SU-DHL-6 (cell line): ENCODE results near the gene NCOA5.

Source experiments
- H2AFZ ChIP-seq: fragments of 200-600 bp; sonication (generic); 2 replicates; pipeline ENCODE4 v1.6.1; 2014; ENCODE audit warnings: low read depth, mild to moderate bottlenecking, moderate library complexity, mixed read lengths, antibody characterized with exemption, low read length; ENCODE audit not compliant: severe bottlenecking
- H3F3A ChIP-seq: fragments of 200-600 bp; shearing (Covaris generic); 2 replicates; pipeline ENCODE4 v1.6.0; 2016; ENCODE audit warnings: antibody characterized with exemption, mild to moderate bottlenecking; ENCODE audit not compliant: insufficient read depth
- H3K27ac ChIP-seq: fragments of 200-600 bp; sonication (generic); 2 replicates; pipeline ENCODE4 v1.5.1; 2016; ENCODE audit warnings: low read depth, mild to moderate bottlenecking, low read length, moderate library complexity, mixed read lengths
- H3K27me3 ChIP-seq: fragments of 200-600 bp; sonication (generic), shearing (Covaris generic); 2 replicates; pipeline ENCODE4 v1.6.0; 2014; ENCODE audit warnings: mild to moderate bottlenecking, low read length
- H3K36me3 ChIP-seq: fragments of 200-600 bp; sonication (generic); 2 replicates; pipeline ENCODE4 v1.6.1; 2014; ENCODE audit warnings: mild to moderate bottlenecking, low read length, mixed read lengths
- H3K4me2 ChIP-seq: fragments of 300-600, 200-600 bp; shearing (Covaris generic), sonication (generic); 2 replicates; pipeline ENCODE4 v1.6.0; 2014; ENCODE audit warnings: low read length, low read depth, mild to moderate bottlenecking; ENCODE audit not compliant: poor library complexity, severe bottlenecking
- H3K4me3 ChIP-seq: fragments of 200-600 bp; sonication (generic); 2 replicates; pipeline ENCODE4 v1.5.1; 2014; ENCODE audit warnings: antibody characterized with exemption, low read length, mild to moderate bottlenecking, mixed read lengths; ENCODE audit not compliant: insufficient read depth, poor library complexity, severe bottlenecking
- H3K79me2 ChIP-seq: fragments of 200-600 bp; sonication (generic); 2 replicates; pipeline ENCODE4 v1.6.1; 2014; ENCODE audit warnings: mild to moderate bottlenecking, low read length, moderate library complexity; ENCODE audit not compliant: insufficient read depth
- H3K9ac ChIP-seq: fragments of 200-600 bp; sonication (generic); 2 replicates; pipeline ENCODE4 v1.7.0; 2014; ENCODE audit warnings: mild to moderate bottlenecking, low read length
- H3K9me2 ChIP-seq: fragments of 200-600 bp; sonication (generic); replicated peaks from 2 replicates; pipeline ENCODE4 v1.6.1; 2014; ENCODE audit warnings: low read length; ENCODE audit not compliant: insufficient read depth
- H3K9me3 ChIP-seq: fragments of 200-600 bp; sonication (generic); 2 replicates; pipeline ENCODE4 v1.6.1; 2014; ENCODE audit warnings: low read length, mixed read lengths; ENCODE audit not compliant: insufficient read depth
- H4K20me1 ChIP-seq: fragments of 200-600 bp; sonication (generic); 2 replicates; pipeline ENCODE4 v1.6.1; 2014; ENCODE audit warnings: low read depth, mild to moderate bottlenecking, antibody characterized with exemption, low read length, moderate library complexity, mixed read lengths
- CTCF ChIP-seq: fragments of 200-600 bp; sonication (generic); IDR thresholded peaks from one replicate; pipeline ENCODE4 v1.5.1; 2017; ENCODE audit warnings: antibody characterized with exemption, mild to moderate bottlenecking, low read length, moderate library complexity; ENCODE audit not compliant: insufficient read depth, poor library complexity, severe bottlenecking
- EZH2phosphoT487 ChIP-seq: fragments of 200-600 bp; sonication (generic), shearing (Covaris generic); conservative IDR thresholded peaks from 2 replicates; pipeline ENCODE4 v1.6.1; 2018; ENCODE audit warnings: mild to moderate bottlenecking, antibody characterized with exemption, low read length, moderate library complexity, mixed read lengths

NCOA5 gene

GRCh38 chr20:46073024-46073423 is 16.7 kb downstream of the NCOA5 start:
- H3K9me3 ChIP-seq, result no peaks in the 10 kb centered on the region
- no peaks in the 10 kb centered on the region for H4K20me1 ChIP-seq
- H3K9ac ChIP-seq, result no peak overlapping the region
- TF ChIP-seq EZH2phosphoT487 (no peak), CTCF (no peak)
- H3K79me2 ChIP-seq, result 0 out of 2 replicates have a peak, but pooled peaks cover 13% of the 10 kb centered on the region
- H3K27ac ChIP-seq, result no peak overlapping the region
- no peaks in the 10 kb centered on the region for H3F3A ChIP-seq
- H3K9me2 ChIP-seq, result no peaks in the 10 kb centered on the region
- no peak overlapping the region for H2AFZ ChIP-seq
- H3K4me3 ChIP-seq, result no peak overlapping the region
- H3K36me3 ChIP-seq, result peaks cover 14% of the 10 kb centered on the region; the same call in 1 of the 2 replicates
- no peaks in the 10 kb centered on the region for H3K27me3 ChIP-seq
- H3K4me2 ChIP-seq, result no peak overlapping the region

GRCh38 chr20:46071573-46071972 is 18.2 kb downstream of the NCOA5 start:
- H3K27ac ChIP-seq, result no peak overlapping the region
- no peak overlapping the region for H3K4me3 ChIP-seq
- H3K4me2 ChIP-seq, result no peak overlapping the region
- 0 out of 2 replicates have a peak, but pooled peaks cover 4% of the 10 kb centered on the region for H3K79me2 ChIP-seq
- TF ChIP-seq EZH2phosphoT487 (no peak), CTCF (no peak)
- no peaks in the 10 kb centered on the region for H3K9me3 ChIP-seq
- no peak overlapping the region for H3K9ac ChIP-seq
- no peaks in the 10 kb centered on the region for H3F3A ChIP-seq
- no peaks in the 10 kb centered on the region for H3K9me2 ChIP-seq
- peaks cover 14% of the 10 kb centered on the region; the same call in 1 of the 2 replicates for H3K36me3 ChIP-seq
- no peaks in the 10 kb centered on the region for H4K20me1 ChIP-seq
- H3K27me3 ChIP-seq, result no peaks in the 10 kb centered on the region
- H2AFZ ChIP-seq, result no peak overlapping the region

GRCh38 chr20:46070215-46070900 is 19.4 kb downstream of the NCOA5 start:
- H4K20me1 ChIP-seq, result no peaks in the 10 kb centered on the region
- no peak for TF ChIP-seq EZH2phosphoT487
- no peak for TF ChIP-seq CTCF
- no peaks in the 10 kb centered on the region for H3K9me2 ChIP-seq
- no peak overlapping the region for H3K4me2 ChIP-seq
- no peaks in the 10 kb centered on the region for H3K27me3 ChIP-seq
- H3F3A ChIP-seq, result no peaks in the 10 kb centered on the region
- no peak overlapping the region for H3K9ac ChIP-seq
- no peak overlapping the region for H2AFZ ChIP-seq
- H3K4me3 ChIP-seq, result no peak overlapping the region
- H3K79me2 ChIP-seq, result 0 out of 2 replicates have a peak, but pooled peaks cover 4% of the 10 kb centered on the region
- no peaks in the 10 kb centered on the region for H3K9me3 ChIP-seq
- H3K36me3 ChIP-seq, result peaks cover 11% of the 10 kb centered on the region; the same call in 1 of the 2 replicates
- no peak overlapping the region for H3K27ac ChIP-seq
